SK-N-SH treated with all-trans-retinoic acid at 6 μM for 48 hours (cell line): ENCODE results near the gene CNTD1.

ENCODE experiments used
- ATAC-seq: fragments of 200-7000 bp; cut with Tn5 transposase; 3 replicates; pipeline ENCODE4 v1.9.1; 2020; ENCODE audit warnings: mild to moderate bottlenecking, moderate library complexity
- ARNTL ChIP-seq: fragments of 450-650 bp; formaldehyde crosslinking; IDR thresholded peaks from 2 replicates; pipeline ENCODE4 v1.5.0; 2020; ENCODE audit warnings: low read depth, mild to moderate bottlenecking, moderate library complexity, borderline replicate concordance
- BACH2 ChIP-seq: fragments of 250-450 bp; sonication (Bioruptor Pico); IDR thresholded peaks from 2 replicates; pipeline ENCODE4 v1.9.0; 2021; ENCODE audit warnings: mild to moderate bottlenecking, borderline replicate concordance
- CSDC2 ChIP-seq: fragments of 250-450 bp; sonication (Bioruptor Pico); IDR thresholded peaks from 2 replicates; pipeline ENCODE4 v1.5.0; 2020; ENCODE audit warnings: mild to moderate bottlenecking, moderate library complexity
- ESRRG ChIP-seq: fragments of 250-450 bp; sonication (Bioruptor Pico); IDR thresholded peaks from 2 replicates; pipeline ENCODE4 v1.6.1; 2021; ENCODE audit warnings: mild to moderate bottlenecking
- OSR1 ChIP-seq: fragments of 250-450 bp; sonication (Bioruptor Pico); IDR thresholded peaks from 2 replicates; pipeline ENCODE4 v1.8.0; 2022; ENCODE audit warnings: moderate library complexity, mild to moderate bottlenecking, inconsistent platforms
- PPARA ChIP-seq: fragments of 250-450 bp; sonication (Bioruptor Pico); IDR thresholded peaks from 2 replicates; pipeline ENCODE4 v1.5.0; 2020; ENCODE audit warnings: mild to moderate bottlenecking, borderline replicate concordance
- RARB ChIP-seq: fragments of 250-450 bp; sonication (Bioruptor Pico); IDR thresholded peaks from 2 replicates; pipeline ENCODE4 v1.8.0; 2021; ENCODE audit warnings: mild to moderate bottlenecking, moderate library complexity
- SNAI2 ChIP-seq: fragments of 250-450 bp; sonication (Bioruptor Pico); IDR thresholded peaks from 2 replicates; pipeline ENCODE4 v1.5.0; 2020; ENCODE audit warnings: mild to moderate bottlenecking, moderate library complexity
- TCF4 ChIP-seq: fragments of 250-450 bp; sonication (Bioruptor Pico); IDR thresholded peaks from 2 replicates; pipeline ENCODE4 v1.8.0; 2021; ENCODE audit warnings: mild to moderate bottlenecking, moderate library complexity, borderline replicate concordance
- TOX ChIP-seq: fragments of 250-450 bp; sonication (Bioruptor Pico); IDR thresholded peaks from 2 replicates; pipeline ENCODE4 v1.8.0; 2021; ENCODE audit warnings: mild to moderate bottlenecking, moderate library complexity, borderline replicate concordance
- ZC3H10 ChIP-seq: fragments of 250-450 bp; sonication (Bioruptor Pico); IDR thresholded peaks from 2 replicates; pipeline ENCODE4 v1.5.1; 2021; ENCODE audit warnings: mild to moderate bottlenecking, moderate library complexity
- ZFP3 ChIP-seq: fragments of 250-450 bp; sonication (Bioruptor Pico); IDR thresholded peaks from 2 replicates; pipeline ENCODE4 v1.5.0; 2020; ENCODE audit warnings: mild to moderate bottlenecking, moderate library complexity
- ZNF565 ChIP-seq: fragments of 450-650 bp; formaldehyde crosslinking; conservative IDR thresholded peaks from 2 replicates; pipeline ENCODE4 v1.5.0; 2020; ENCODE audit warnings: low read depth, mild to moderate bottlenecking, moderate library complexity
- ZNF70 ChIP-seq: fragments of 450-650 bp; formaldehyde crosslinking; IDR thresholded peaks from 2 replicates; pipeline ENCODE4 v1.5.0; 2020; ENCODE audit warnings: mild to moderate bottlenecking, moderate library complexity
- ZNF8 ChIP-seq: fragments of 450-650 bp; formaldehyde crosslinking; IDR thresholded peaks from 2 replicates; pipeline ENCODE4 v1.5.0; 2020; ENCODE audit warnings: mild to moderate bottlenecking, moderate library complexity
- TF ChIP-seq, protein P1 (sequence below): fragments of 250-450 bp; sonication (Bioruptor Pico); IDR thresholded peaks from 2 replicates; pipeline ENCODE4 v1.8.0; 2021; ENCODE audit warnings: low read depth, mild to moderate bottlenecking, moderate library complexity, borderline replicate concordance
- TF ChIP-seq, protein P2 (sequence below): fragments of 250-450 bp; sonication (Bioruptor Pico); IDR thresholded peaks from 2 replicates; pipeline ENCODE4 v1.5.1; 2021; ENCODE audit warnings: mild to moderate bottlenecking, moderate library complexity
- TF ChIP-seq, protein P3 (sequence below): fragments of 250-450 bp; sonication (Bioruptor Pico); IDR thresholded peaks from 2 replicates; pipeline ENCODE4 v1.8.0; 2020; ENCODE audit warnings: mild to moderate bottlenecking, moderate library complexity, borderline replicate concordance
- TF ChIP-seq, protein P4 (sequence below): fragments of 250-450 bp; sonication (Bioruptor Pico); IDR thresholded peaks from 2 replicates; pipeline ENCODE4 v1.5.1; 2020; ENCODE audit warnings: low read depth, mild to moderate bottlenecking, moderate library complexity

CNTD1 gene

DNA sequence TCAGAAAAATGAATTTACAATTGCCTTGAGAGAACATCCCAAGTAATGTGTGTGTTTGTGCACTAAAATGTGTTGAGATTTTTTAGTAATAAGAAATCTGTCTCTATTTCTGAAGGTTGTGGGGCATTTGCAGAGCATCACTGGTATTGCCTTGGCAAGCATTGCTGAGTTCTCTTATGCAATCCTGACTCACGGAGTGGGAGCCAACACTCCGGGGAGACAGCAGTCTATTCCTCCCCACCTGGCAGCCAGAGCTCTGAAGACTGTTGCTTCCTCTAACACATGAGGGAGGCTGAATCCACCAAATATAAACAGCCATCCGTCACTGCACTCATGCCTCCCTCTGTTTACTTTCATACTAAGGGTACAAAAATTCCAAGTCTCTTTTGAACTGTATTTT lies 10.6 kb downstream of the CNTD1 start:
- ATAC-seq: peak; percentile 84

DNA sequence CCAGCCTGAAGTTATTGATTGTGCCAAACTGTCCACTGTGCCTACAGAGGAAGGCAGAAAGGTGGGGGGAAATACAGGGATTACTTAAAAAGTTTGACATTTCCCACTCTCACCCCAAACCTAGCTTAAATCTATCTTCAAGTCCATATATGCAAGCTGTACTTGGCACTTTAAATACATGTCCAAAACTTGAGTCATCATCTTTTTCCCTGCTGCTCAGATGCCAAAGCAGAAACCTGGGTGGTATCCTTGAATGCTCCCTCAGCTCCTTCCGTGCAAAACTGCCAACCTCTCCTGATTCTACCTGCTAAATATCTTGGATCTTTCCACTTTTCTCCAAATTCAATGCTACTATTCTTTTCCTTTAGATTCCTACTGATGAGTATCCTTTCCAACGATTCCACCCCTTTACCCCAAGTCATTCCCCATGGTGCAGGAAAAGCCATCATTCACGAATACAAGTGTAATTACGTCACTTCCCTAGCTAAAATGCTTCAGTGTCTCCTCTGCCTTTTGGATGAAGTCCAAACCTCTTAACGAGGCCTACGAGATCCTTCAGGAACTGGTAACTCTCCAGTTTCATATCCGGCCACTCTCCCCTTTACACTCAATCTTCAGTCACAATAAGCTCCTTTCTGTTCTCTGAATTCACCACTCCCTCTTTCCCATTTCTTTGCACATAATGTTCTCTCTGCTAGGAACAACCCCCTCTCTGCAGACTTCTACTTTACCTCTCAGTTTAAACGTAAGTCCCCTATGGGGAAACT lies 16.2 kb downstream of the CNTD1 start:
- peak; percentile 82 for ATAC-seq
- TF ChIP-seq SNAI2 (CRISPR knock-in tag) (no peak), TOX (CRISPR knock-in tag) (no peak), TCF4 (no peak), ZFP3 (CRISPR knock-in tag) (no peak)
- TF ChIP-seq, protein P1, sequence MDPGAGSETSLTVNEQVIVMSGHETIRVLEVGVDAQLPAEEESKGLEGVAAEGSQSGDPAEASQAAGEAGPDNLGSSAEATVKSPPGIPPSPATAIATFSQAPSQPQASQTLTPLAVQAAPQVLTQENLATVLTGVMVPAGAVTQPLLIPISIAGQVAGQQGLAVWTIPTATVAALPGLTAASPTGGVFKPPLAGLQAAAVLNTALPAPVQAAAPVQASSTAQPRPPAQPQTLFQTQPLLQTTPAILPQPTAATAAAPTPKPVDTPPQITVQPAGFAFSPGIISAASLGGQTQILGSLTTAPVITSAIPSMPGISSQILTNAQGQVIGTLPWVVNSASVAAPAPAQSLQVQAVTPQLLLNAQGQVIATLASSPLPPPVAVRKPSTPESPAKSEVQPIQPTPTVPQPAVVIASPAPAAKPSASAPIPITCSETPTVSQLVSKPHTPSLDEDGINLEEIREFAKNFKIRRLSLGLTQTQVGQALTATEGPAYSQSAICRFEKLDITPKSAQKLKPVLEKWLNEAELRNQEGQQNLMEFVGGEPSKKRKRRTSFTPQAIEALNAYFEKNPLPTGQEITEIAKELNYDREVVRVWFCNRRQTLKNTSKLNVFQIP: no peak

More for the DNA sequence above, 10.6 kb downstream of the CNTD1 start:
- TF ChIP-seq, protein P2, sequence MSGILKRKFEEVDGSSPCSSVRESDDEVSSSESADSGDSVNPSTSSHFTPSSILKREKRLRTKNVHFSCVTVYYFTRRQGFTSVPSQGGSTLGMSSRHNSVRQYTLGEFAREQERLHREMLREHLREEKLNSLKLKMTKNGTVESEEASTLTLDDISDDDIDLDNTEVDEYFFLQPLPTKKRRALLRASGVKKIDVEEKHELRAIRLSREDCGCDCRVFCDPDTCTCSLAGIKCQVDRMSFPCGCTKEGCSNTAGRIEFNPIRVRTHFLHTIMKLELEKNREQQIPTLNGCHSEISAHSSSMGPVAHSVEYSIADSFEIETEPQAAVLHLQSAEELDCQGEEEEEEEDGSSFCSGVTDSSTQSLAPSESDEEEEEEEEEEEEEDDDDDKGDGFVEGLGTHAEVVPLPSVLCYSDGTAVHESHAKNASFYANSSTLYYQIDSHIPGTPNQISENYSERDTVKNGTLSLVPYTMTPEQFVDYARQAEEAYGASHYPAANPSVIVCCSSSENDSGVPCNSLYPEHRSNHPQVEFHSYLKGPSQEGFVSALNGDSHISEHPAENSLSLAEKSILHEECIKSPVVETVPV (CRISPR knock-in tag): no peak
- TF ChIP-seq, protein P3, sequence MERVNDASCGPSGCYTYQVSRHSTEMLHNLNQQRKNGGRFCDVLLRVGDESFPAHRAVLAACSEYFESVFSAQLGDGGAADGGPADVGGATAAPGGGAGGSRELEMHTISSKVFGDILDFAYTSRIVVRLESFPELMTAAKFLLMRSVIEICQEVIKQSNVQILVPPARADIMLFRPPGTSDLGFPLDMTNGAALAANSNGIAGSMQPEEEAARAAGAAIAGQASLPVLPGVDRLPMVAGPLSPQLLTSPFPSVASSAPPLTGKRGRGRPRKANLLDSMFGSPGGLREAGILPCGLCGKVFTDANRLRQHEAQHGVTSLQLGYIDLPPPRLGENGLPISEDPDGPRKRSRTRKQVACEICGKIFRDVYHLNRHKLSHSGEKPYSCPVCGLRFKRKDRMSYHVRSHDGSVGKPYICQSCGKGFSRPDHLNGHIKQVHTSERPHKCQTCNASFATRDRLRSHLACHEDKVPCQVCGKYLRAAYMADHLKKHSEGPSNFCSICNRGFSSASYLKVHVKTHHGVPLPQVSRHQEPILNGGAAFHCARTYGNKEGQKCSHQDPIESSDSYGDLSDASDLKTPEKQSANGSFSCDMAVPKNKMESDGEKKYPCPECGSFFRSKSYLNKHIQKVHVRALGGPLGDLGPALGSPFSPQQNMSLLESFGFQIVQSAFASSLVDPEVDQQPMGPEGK (CRISPR knock-in tag): peak; percentile 72; the same call in 1 of the 2 replicates
- TF ChIP-seq CSDC2 (CRISPR knock-in tag): no peak

DNA sequence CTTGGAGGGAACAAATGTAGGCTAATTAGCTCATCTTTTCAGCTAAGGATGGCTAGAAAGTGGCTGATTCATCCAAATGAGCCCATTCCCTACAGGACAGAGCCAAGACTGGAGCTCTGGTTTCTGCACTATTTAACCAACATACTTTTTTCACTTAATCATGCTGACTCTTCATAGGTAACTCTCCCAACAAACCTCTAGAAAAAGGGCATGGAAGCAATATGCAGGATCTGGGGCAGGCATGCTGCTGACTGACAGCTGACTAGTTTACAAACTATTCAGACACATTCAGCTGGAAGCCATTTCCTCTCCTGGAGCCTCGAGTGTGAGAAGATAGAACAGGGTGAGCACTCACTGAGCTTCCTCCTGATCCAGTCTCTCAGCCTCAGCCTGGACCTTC lies 19.2 kb downstream of the CNTD1 start:
- TF ChIP-seq ZNF8 (CRISPR knock-in tag) (no peak), ZC3H10 (CRISPR knock-in tag) (no peak), ZNF70 (no peak), ZFP3 (CRISPR knock-in tag) (no peak), TOX (CRISPR knock-in tag) (no peak), ZNF565 (CRISPR knock-in tag) (no peak), PPARA (no peak)
- TF ChIP-seq, protein P3 (CRISPR knock-in tag): no peak

DNA sequence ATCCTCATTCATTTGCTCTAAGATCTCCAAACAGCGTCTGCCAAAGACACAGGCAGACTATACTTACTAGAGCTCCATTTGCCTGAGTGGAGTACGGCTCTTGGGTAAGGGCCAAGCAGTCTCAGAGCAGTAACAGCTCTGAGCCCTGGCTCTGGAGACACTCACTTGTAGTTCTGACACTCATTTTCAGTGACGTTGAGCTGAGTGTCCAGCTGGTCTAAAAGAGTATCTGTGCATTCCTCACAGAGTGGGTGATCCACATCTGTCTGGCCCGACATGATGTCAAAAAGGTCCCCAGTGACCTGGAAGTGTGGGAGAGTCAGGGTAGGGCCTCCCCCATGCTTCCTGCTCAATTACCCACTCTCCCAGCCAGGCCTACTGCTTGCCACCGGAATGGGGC lies 19.7 kb downstream of the CNTD1 start:
- peak; percentile 13; the same call in 1 of the 3 replicates for ATAC-seq
- TF ChIP-seq ZNF70 (no peak), CSDC2 (CRISPR knock-in tag) (no peak), RARB (CRISPR knock-in tag) (no peak), ZNF8 (CRISPR knock-in tag) (no peak), TCF4 (no peak), ZFP3 (CRISPR knock-in tag) (no peak), SNAI2 (CRISPR knock-in tag) (no peak), TOX (CRISPR knock-in tag) (no peak), BACH2 (CRISPR knock-in tag) (no peak), PPARA (no peak), ZC3H10 (CRISPR knock-in tag) (no peak), ESRRG (no peak), OSR1 (CRISPR knock-in tag) (no peak), ZNF565 (CRISPR knock-in tag) (no peak), ARNTL (CRISPR knock-in tag) (no peak)
- TF ChIP-seq, protein P4, sequence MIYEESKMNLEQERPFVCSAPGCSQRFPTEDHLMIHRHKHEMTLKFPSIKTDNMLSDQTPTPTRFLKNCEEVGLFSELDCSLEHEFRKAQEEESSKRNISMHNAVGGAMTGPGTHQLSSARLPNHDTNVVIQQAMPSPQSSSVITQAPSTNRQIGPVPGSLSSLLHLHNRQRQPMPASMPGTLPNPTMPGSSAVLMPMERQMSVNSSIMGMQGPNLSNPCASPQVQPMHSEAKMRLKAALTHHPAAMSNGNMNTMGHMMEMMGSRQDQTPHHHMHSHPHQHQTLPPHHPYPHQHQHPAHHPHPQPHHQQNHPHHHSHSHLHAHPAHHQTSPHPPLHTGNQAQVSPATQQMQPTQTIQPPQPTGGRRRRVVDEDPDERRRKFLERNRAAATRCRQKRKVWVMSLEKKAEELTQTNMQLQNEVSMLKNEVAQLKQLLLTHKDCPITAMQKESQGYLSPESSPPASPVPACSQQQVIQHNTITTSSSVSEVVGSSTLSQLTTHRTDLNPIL (CRISPR knock-in tag): no peak
- TF ChIP-seq, protein P3 (CRISPR knock-in tag): no peak
- TF ChIP-seq, protein P2 (CRISPR knock-in tag): no peak
- TF ChIP-seq, protein P1: no peak

More for the DNA sequence above, 19.2 kb downstream of the CNTD1 start:
- peak; percentile 6; the same call in 2 of the 3 replicates for ATAC-seq
